Measurements from ENCODE around the gene MEF2A.

Gene MEF2A

GRCh38 chr15:99706557-99707303 is 140.9 kb downstream of the MEF2A start:
- DNase-seq = peak; percentile 20

GRCh38 chr15:99707473-99708270 is 141.9 kb downstream of the MEF2A start:
- no peak for DNase-seq

- no peak for DNase-seq
Measured at GRCh38 chr15:99708563-99708962, 142.8 kb downstream of the MEF2A start.

GRCh38 chr15:99709243-99709986 is 143.6 kb downstream of the MEF2A start:
- DNase-seq = no peak

- no peak for DNase-seq
Measured at GRCh38 chr15:99711625-99712024, 145.8 kb downstream of the MEF2A start.

GRCh38 chr15:99712415-99712814 is 146.6 kb downstream of the MEF2A start:
- no peak for DNase-seq

GRCh38 chr15:99716540-99717095 is 150.8 kb downstream of the MEF2A start:
- no peak for DNase-seq

- DNase-seq = no peak
Measured at GRCh38 chr15:99717161-99718009, 151.6 kb downstream of the MEF2A start.

- DNase-seq = no peak
Measured at GRCh38 chr15:99718421-99718820, 152.6 kb downstream of the MEF2A start.

- DNase-seq = no peak
Measured at GRCh38 chr15:99719096-99719541, 153.3 kb downstream of the MEF2A start.

- no peak for DNase-seq
Measured at GRCh38 chr15:99720533-99720932, 154.7 kb downstream of the MEF2A start.

- no peak for DNase-seq
Measured at GRCh38 chr15:99721104-99721778, 155.5 kb downstream of the MEF2A start.

- no peak for DNase-seq
Measured at GRCh38 chr15:99721896-99722295, 156.1 kb downstream of the MEF2A start.

GRCh38 chr15:99722406-99722805 is 156.6 kb downstream of the MEF2A start:
- no peak for DNase-seq

GRCh38 chr15:99726333-99726732 is 160.5 kb downstream of the MEF2A start:
- DNase-seq = no peak

- DNase-seq = no peak
Measured at GRCh38 chr15:99727330-99727729, 161.5 kb downstream of the MEF2A start.

- DNase-seq = no peak
Measured at GRCh38 chr15:99727733-99728132, 161.9 kb downstream of the MEF2A start.

GRCh38 chr15:99728916-99729315 is 163.1 kb downstream of the MEF2A start:
- DNase-seq = no peak

- DNase-seq = no peak
Measured at GRCh38 chr15:99729327-99729726, 163.5 kb downstream of the MEF2A start.

- no peak for DNase-seq
Measured at GRCh38 chr15:99729920-99730319, 164.1 kb downstream of the MEF2A start.

GRCh38 chr15:99731336-99732123 is 165.7 kb downstream of the MEF2A start:
- DNase-seq = no peak
